Measurements from ENCODE around the gene ATP2B2.

The ATP2B2 gene

GRCh38 chr3:10457560-10457959 lies 47.8 kb downstream of the ATP2B2 start:
- no peaks in the 10 kb centered on the region for H3K36me3 ChIP-seq (ENCODE audit: insufficient read depth)
- no peak overlapping the region for H3K4me2 ChIP-seq
- no peak overlapping the region for H3K4me3 ChIP-seq (IDR thresholded peaks at IDR 0.05; ENCODE audit: insufficient read depth, low read depth, low read length)
- no peak overlapping the region for H2AFZ ChIP-seq (ENCODE audit: low read depth)
- no peaks in the 10 kb centered on the region for H3K79me2 ChIP-seq (ENCODE audit: insufficient read depth, low read depth)
- no peaks in the 10 kb centered on the region for H3K4me1 ChIP-seq (ENCODE audit: low read depth, poor library complexity, severe bottlenecking)
- no peak for TF ChIP-seq CTCF (conservative IDR thresholded peaks at IDR 0.05; ENCODE audit: low read depth, low read length)
- H4K20me1 ChIP-seq (ENCODE audit: insufficient read depth), result no peaks in the 10 kb centered on the region
- no peak overlapping the region for H3K9ac ChIP-seq
- no peaks in the 10 kb centered on the region for H3K27me3 ChIP-seq (ENCODE audit: insufficient read depth, low read depth)
- no peak overlapping the region for H3K27ac ChIP-seq

GRCh38 chr3:10456981-10457380 lies 48.4 kb downstream of the ATP2B2 start:
- TF ChIP-seq CTCF (conservative IDR thresholded peaks at IDR 0.05; ENCODE audit: low read depth, low read length), result no peak
- Histone ChIP-seq H3K27me3 (ENCODE audit: insufficient read depth, low read depth) (no peaks in the 10 kb centered on the region), H3K27ac (no peak overlapping the region), H3K36me3 (ENCODE audit: insufficient read depth) (no peaks in the 10 kb centered on the region), H2AFZ (ENCODE audit: low read depth) (no peak overlapping the region), H3K4me3 (IDR thresholded peaks at IDR 0.05; ENCODE audit: insufficient read depth, low read depth, low read length) (no peak overlapping the region), H3K9ac (no peak overlapping the region), H4K20me1 (ENCODE audit: insufficient read depth) (no peaks in the 10 kb centered on the region), H3K79me2 (ENCODE audit: insufficient read depth, low read depth) (no peaks in the 10 kb centered on the region), H3K4me2 (no peak overlapping the region), H3K4me1 (ENCODE audit: low read depth, poor library complexity, severe bottlenecking) (no peaks in the 10 kb centered on the region)

- Histone ChIP-seq H3K79me2 (ENCODE audit: insufficient read depth, low read depth) (no peaks in the 10 kb centered on the region), H4K20me1 (ENCODE audit: insufficient read depth) (no peaks in the 10 kb centered on the region), H3K4me3 (IDR thresholded peaks at IDR 0.05; ENCODE audit: insufficient read depth, low read depth, low read length) (no peak overlapping the region), H3K27me3 (ENCODE audit: insufficient read depth, low read depth) (no peaks in the 10 kb centered on the region), H3K9ac (no peak overlapping the region), H3K4me1 (ENCODE audit: low read depth, poor library complexity, severe bottlenecking) (no peaks in the 10 kb centered on the region), H2AFZ (ENCODE audit: low read depth) (no peak overlapping the region), H3K27ac (no peak overlapping the region), H3K36me3 (ENCODE audit: insufficient read depth) (no peaks in the 10 kb centered on the region), H3K4me2 (no peak overlapping the region)
- no peak for TF ChIP-seq CTCF (conservative IDR thresholded peaks at IDR 0.05; ENCODE audit: low read depth, low read length)
These were observed 49.9 kb downstream of the ATP2B2 start for GRCh38 chr3:10455545-10455914.

- no peak for TF ChIP-seq CTCF (conservative IDR thresholded peaks at IDR 0.05; ENCODE audit: low read depth, low read length)
- Histone ChIP-seq H3K36me3 (ENCODE audit: insufficient read depth) (no peaks in the 10 kb centered on the region), H2AFZ (ENCODE audit: low read depth) (no peak overlapping the region), H3K27ac (no peak overlapping the region), H3K9ac (no peak overlapping the region), H3K4me3 (IDR thresholded peaks at IDR 0.05; ENCODE audit: insufficient read depth, low read depth, low read length) (no peak overlapping the region), H3K4me2 (no peak overlapping the region), H3K79me2 (ENCODE audit: insufficient read depth, low read depth) (no peaks in the 10 kb centered on the region), H3K27me3 (ENCODE audit: insufficient read depth, low read depth) (no peaks in the 10 kb centered on the region), H3K4me1 (ENCODE audit: low read depth, poor library complexity, severe bottlenecking) (no peaks in the 10 kb centered on the region), H4K20me1 (ENCODE audit: insufficient read depth) (no peaks in the 10 kb centered on the region)
These were observed 50.4 kb downstream of the ATP2B2 start for GRCh38 chr3:10454907-10455544.
